HFFc6 (cell line): ENCODE measurements around the gene CLSTN2. TPM values are rescaled to one million over a fixed set of nuclear protein-coding genes. Genes with fewer than 3 reads are reported as not detected.

ENCODE experiments used
- DNase-seq: peaks from one replicate; pipeline ENCODE4 v3.0.0-alpha.2; 2018
- H3K27ac Mint-ChIP-seq: 2 replicates; pipeline ENCODE4 v1.8.0; 2020; ENCODE audit warnings: mild to moderate bottlenecking, mixed read lengths
- H3K27me3 Mint-ChIP-seq: 2 replicates; pipeline ENCODE4 v1.8.0; 2021; ENCODE audit warnings: mild to moderate bottlenecking, moderate library complexity, mixed read lengths; ENCODE audit not compliant: insufficient read depth
- H3K36me3 Mint-ChIP-seq: 2 replicates; pipeline ENCODE4 v1.8.0; 2021; ENCODE audit warnings: low read depth, mixed read lengths
- H3K4me1 Mint-ChIP-seq: 2 replicates; pipeline ENCODE4 v1.8.0; 2020; ENCODE audit warnings: low read depth, mixed read lengths
- H3K4me3 Mint-ChIP-seq: 2 replicates; pipeline ENCODE4 v1.8.0; 2020; ENCODE audit warnings: mild to moderate bottlenecking, moderate library complexity, mixed read lengths
- H3K9me3 Mint-ChIP-seq: 2 replicates; pipeline ENCODE4 v1.8.0; 2020; ENCODE audit warnings: mild to moderate bottlenecking, mixed read lengths
- CTCF ChIP-seq: fragments of 200-600 bp; sonication (generic); IDR thresholded peaks from 2 replicates; pipeline ENCODE4 v1.5.0; 2021; ENCODE audit warnings: antibody characterized with exemption, mild to moderate bottlenecking
- total RNA-seq, 6 experiments: library from RNA; stranded (reverse); fragmentation: NEBNext Ultra II Directional; extraction: Animal tissue kit (Norgen Biotek cat#: 25700); gene quantifications; 2 replicates in 1 of 6; 3 replicates in 5 of 6; pipeline ENCODE4 v1.2.3, GENCODE V29; 2021

CLSTN2 gene
- total RNA-seq, 6 experiments from 2014 or later, result 0.05 TPM; not detected in 5

GRCh38 chr3:140499114-140499757 is 564.3 kb downstream of the CLSTN2 start:
- Mint-ChIP-seq H3K36me3 (peaks cover 5% of the 10 kb centered on the region), H3K27me3 (no peaks in the 10 kb centered on the region; the same call in 1 of the 2 replicates), H3K4me3 (no peak overlapping the region), H3K9me3 (peaks cover 46% of the 10 kb centered on the region), H3K4me1 (no peaks in the 10 kb centered on the region), H3K27ac (no peak overlapping the region)
- no peak for DNase-seq
- TF ChIP-seq CTCF, result no peak

GRCh38 chr3:140500473-140500872 is 565.5 kb downstream of the CLSTN2 start:
- Mint-ChIP-seq H3K27ac (no peak overlapping the region), H3K27me3 (no peaks in the 10 kb centered on the region; the same call in 1 of the 2 replicates), H3K9me3 (peaks cover 48% of the 10 kb centered on the region), H3K4me1 (no peaks in the 10 kb centered on the region), H3K36me3 (peaks cover 5% of the 10 kb centered on the region), H3K4me3 (no peak overlapping the region)
- TF ChIP-seq CTCF, result no peak
- DNase-seq, result no peak

GRCh38 chr3:140501061-140501769 is 566.2 kb downstream of the CLSTN2 start:
- Mint-ChIP-seq H3K4me1 (no peaks in the 10 kb centered on the region), H3K4me3 (no peak overlapping the region), H3K36me3 (peaks cover 5% of the 10 kb centered on the region), H3K27ac (no peak overlapping the region), H3K27me3 (no peaks in the 10 kb centered on the region; the same call in 1 of the 2 replicates), H3K9me3 (peaks cover 52% of the 10 kb centered on the region)
- no peak for DNase-seq
- TF ChIP-seq CTCF, result no peak

DNA sequence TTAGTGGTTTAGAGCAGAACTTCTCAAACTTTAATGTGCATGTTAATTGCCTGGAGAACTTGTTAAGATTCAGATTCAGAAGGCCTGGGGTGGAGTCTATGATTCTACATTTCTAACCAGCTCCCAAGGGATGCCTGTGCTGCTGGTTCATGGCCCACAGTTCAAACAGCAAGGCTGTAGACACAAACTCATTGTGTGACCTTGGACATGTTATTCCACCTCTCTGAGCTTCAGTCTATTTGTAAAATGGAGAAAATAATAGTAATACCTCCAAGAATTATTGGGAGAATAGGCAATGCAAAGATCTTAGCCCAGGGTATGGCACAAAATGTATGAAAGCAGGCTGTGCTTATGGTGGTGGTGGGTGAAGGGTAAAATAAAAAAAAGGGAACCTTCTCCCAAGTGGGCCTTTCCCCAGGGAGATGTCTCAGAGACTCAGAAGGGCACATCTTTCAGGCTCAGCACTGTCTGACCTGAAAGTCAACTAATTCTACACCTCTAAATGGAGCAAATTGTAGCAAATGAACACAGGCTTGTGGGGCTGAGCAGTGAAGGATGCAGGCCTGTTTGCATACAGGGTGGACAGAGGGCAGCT is 566.9 kb downstream of the CLSTN2 start:
- Mint-ChIP-seq H3K36me3 (peaks cover 5% of the 10 kb centered on the region), H3K27me3 (no peaks in the 10 kb centered on the region; the same call in 1 of the 2 replicates), H3K4me3 (no peak overlapping the region), H3K27ac (no peak overlapping the region), H3K9me3 (peaks cover 50% of the 10 kb centered on the region), H3K4me1 (no peaks in the 10 kb centered on the region)
- TF ChIP-seq CTCF, result no peak
- no peak for DNase-seq

GRCh38 chr3:140505213-140505612 is 570.2 kb downstream of the CLSTN2 start:
- DNase-seq, result no peak
- Mint-ChIP-seq H3K9me3 (peaks cover 61% of the 10 kb centered on the region), H3K4me3 (no peak overlapping the region), H3K27me3 (no peaks in the 10 kb centered on the region; the same call in 1 of the 2 replicates), H3K27ac (no peak overlapping the region), H3K36me3 (peaks cover 5% of the 10 kb centered on the region), H3K4me1 (no peaks in the 10 kb centered on the region)
- TF ChIP-seq CTCF, result no peak
